CD8-positive, alpha-beta memory T cell (primary cell): ENCODE data around the gene KLHL41. TPM values are rescaled to one million over a fixed set of nuclear protein-coding genes. Genes with fewer than 3 reads are reported as not detected.

Source experiments
- CTCF ChIA-PET: fragments of 350-600 bp; sonication (Branson Sonifier 250); formaldehyde crosslinking; loops from one replicate; lab custom pipeline; 2021; ENCODE audit warnings: antibody characterized with exemption; lab: Charles Lee
- POLR2A ChIA-PET: fragments of 350-600 bp; sonication (Branson Sonifier 250); formaldehyde crosslinking; loops from one replicate; lab custom pipeline; 2021; ENCODE audit warnings: antibody characterized with exemption; lab: Charles Lee
- DNase-seq, 5 donors: peaks; one replicate each; pipeline versions ENCODE4 v3.0.0 to v3.0.0-alpha.2; 2020 to 2022; ENCODE audit warnings: mixed read lengths in 1 of 5
- H3K27ac ChIP-seq: one replicate; pipeline ENCODE4 v1.7.0; 2013; ENCODE audit warnings: low read depth, mild to moderate bottlenecking, low read length, moderate library complexity
- H3K27me3 ChIP-seq: 2 replicates; pipeline ENCODE4 v1.7.0; 2013; ENCODE audit warnings: low read length, mild to moderate bottlenecking; ENCODE audit not compliant: insufficient read depth, poor library complexity, severe bottlenecking
- H3K36me3 ChIP-seq: 2 replicates; pipeline ENCODE4 v1.7.0; 2013; ENCODE audit warnings: mild to moderate bottlenecking, low read length, moderate library complexity; ENCODE audit not compliant: insufficient read depth
- H3K4me1 ChIP-seq: 2 replicates; pipeline ENCODE4 v1.7.0; 2013; ENCODE audit warnings: mild to moderate bottlenecking, low read length, moderate library complexity; ENCODE audit not compliant: insufficient read depth
- H3K4me3 ChIP-seq: 2 replicates; pipeline ENCODE4 v1.7.0; 2013; ENCODE audit warnings: mild to moderate bottlenecking, low read length
- H3K9me3 ChIP-seq: 2 replicates; pipeline ENCODE4 v1.7.0; 2013; ENCODE audit warnings: mild to moderate bottlenecking, low read length
- H3K27ac Mint-ChIP-seq, 8 donors: one replicate each; pipeline ENCODE4 v1.8.0; 2020 to 2021; ENCODE audit warnings: mixed read lengths in 8 of 8, mild to moderate bottlenecking in 6 of 8, inconsistent platforms in 3 of 8, moderate library complexity in 3 of 8
- H3K27me3 Mint-ChIP-seq, 2 donors: one replicate each; pipeline ENCODE4 v1.8.0; 2020 to 2021; ENCODE audit warnings: mixed read lengths in 2 of 2, mild to moderate bottlenecking in 1 of 2, moderate library complexity in 1 of 2
- H3K36me3 Mint-ChIP-seq, 3 donors: one replicate each; pipeline ENCODE4 v1.8.0; 2020 to 2021; ENCODE audit warnings: mixed read lengths in 3 of 3, inconsistent platforms in 1 of 3, mild to moderate bottlenecking in 1 of 3
- H3K4me1 Mint-ChIP-seq, 3 donors: one replicate each; pipeline ENCODE4 v1.8.0; 2020 to 2021; ENCODE audit warnings: mixed read lengths in 3 of 3, inconsistent platforms in 1 of 3, mild to moderate bottlenecking in 1 of 3
- H3K4me3 Mint-ChIP-seq, 7 donors: one replicate each; pipeline ENCODE4 v1.8.0; 2020 to 2021; ENCODE audit warnings: mixed read lengths in 7 of 7, mild to moderate bottlenecking in 6 of 7, moderate library complexity in 4 of 7, inconsistent platforms in 2 of 7
- H3K9me3 Mint-ChIP-seq, 5 donors: one replicate each; pipeline ENCODE4 v1.8.0; 2020 to 2022; ENCODE audit warnings: mixed read lengths in 5 of 5, mild to moderate bottlenecking in 3 of 5, moderate library complexity in 2 of 5, inconsistent platforms in 1 of 5
- polyA plus RNA-seq: library from polyadenylated mRNA; unstranded; fragments of 300-500 nt; fragmentation: Illumina TruSeq; gene quantifications from one replicate; pipeline ENCODE4 v1.2.3, GENCODE V29; 2021
- total RNA-seq, 2 experiments: library from RNA; stranded (reverse); gene quantifications; one replicate each; pipeline ENCODE4 v1.2.3, GENCODE V29; 2021

KLHL41 gene
- total RNA-seq = under 1 TPM; 0.22 to 0.27 TPM
- not detected for polyA plus RNA-seq

GRCh38 chr2:169509298-169509885 lies at the start of gene KLHL41:
TSS of gene KLHL41 (plus strand) at chr2:169509702. CDS start at chr2:169509779, 77 bp downstream.
- CTCF ChIA-PET = interaction anchor here (0.5 kb wide), 1 partner anchor 112 kb away, joined by 3 read pairs; no protein-coding TSS in a partner anchor

GRCh38 chr2:169461143-169461542 lies 48.4 kb upstream of the KLHL41 start:
- peaks cover 0 to 11% (median 3%) of the 10 kb centered on the region in 3 donors for H3K4me1 Mint-ChIP-seq
- POLR2A ChIA-PET = no interaction called here
- no peaks in the 10 kb centered on the region for H3K9me3 Mint-ChIP-seq
- H3K4me3 Mint-ChIP-seq = no peak overlapping the region
- CTCF ChIA-PET = no interaction called here
- H3K36me3 ChIP-seq = no peaks in the 10 kb centered on the region
- H3K27me3 ChIP-seq = no peaks in the 10 kb centered on the region
- no peak for DNase-seq
- H3K4me3 ChIP-seq = no peak overlapping the region
- no peak overlapping the region for H3K27ac Mint-ChIP-seq
- no peaks in the 10 kb centered on the region for H3K4me1 ChIP-seq
- no peaks in the 10 kb centered on the region for H3K36me3 Mint-ChIP-seq
- no peak overlapping the region for H3K27ac ChIP-seq
- H3K9me3 ChIP-seq = no peaks in the 10 kb centered on the region
- H3K27me3 Mint-ChIP-seq = peaks cover 0 to 1% of the 10 kb centered on the region in 2 donors

More at GRCh38 chr2:169509298-169509885, at the start of gene KLHL41:
- H3K27me3 Mint-ChIP-seq = no peaks in the 10 kb centered on the region
- no peaks in the 10 kb centered on the region for H3K9me3 Mint-ChIP-seq
- DNase-seq = no peak
- Histone ChIP-seq H3K9me3 (no peaks in the 10 kb centered on the region), H3K4me1 (no peaks in the 10 kb centered on the region), H3K27me3 (no peaks in the 10 kb centered on the region), H3K36me3 (no peaks in the 10 kb centered on the region), H3K27ac (no peak within 1 kb of the TSS), H3K4me3 (no peak within 1 kb of the TSS)
- POLR2A ChIA-PET = no interaction called here
- no peaks in the 10 kb centered on the region for H3K4me1 Mint-ChIP-seq
- H3K36me3 Mint-ChIP-seq = peaks cover under 1 to 4% (median 4%) of the 10 kb centered on the region in 3 donors
- H3K27ac Mint-ChIP-seq = no peak within 1 kb of the TSS
- H3K4me3 Mint-ChIP-seq = no peak within 1 kb of the TSS

- Mint-ChIP-seq H3K4me1 (peaks cover 0 to 11% (median 3%) of the 10 kb centered on the region in 3 donors), H3K9me3 (no peaks in the 10 kb centered on the region), H3K27me3 (peaks cover 0 to 1% of the 10 kb centered on the region in 2 donors), H3K27ac (peak overlapping the region in 2 of 8 donors; percentile 15 to 18), H3K4me3 (no peak overlapping the region), H3K36me3 (no peaks in the 10 kb centered on the region)
- Histone ChIP-seq H3K27ac (no peak overlapping the region), H3K27me3 (no peaks in the 10 kb centered on the region), H3K36me3 (no peaks in the 10 kb centered on the region), H3K9me3 (no peaks in the 10 kb centered on the region), H3K4me3 (no peak overlapping the region), H3K4me1 (no peaks in the 10 kb centered on the region)
- ChIA-PET CTCF (no interaction called here), POLR2A (interaction anchor here (0.6 kb wide), 1 partner anchor 363 kb away, joined by 4 read pairs; no protein-coding TSS in a partner anchor)
- DNase-seq = no peak
Observed at GRCh38 chr2:169462896-169463695, 46.4 kb upstream of the KLHL41 start.

GRCh38 chr2:169464466-169464865 lies 45.0 kb upstream of the KLHL41 start:
- ChIA-PET POLR2A (interaction anchor here (0.6 kb wide), 1 partner anchor 96 kb away, joined by 3 read pairs; no protein-coding TSS in a partner anchor), CTCF (no interaction called here)
- H3K36me3 ChIP-seq = no peaks in the 10 kb centered on the region
- H3K4me1 ChIP-seq = no peaks in the 10 kb centered on the region
- H3K4me3 ChIP-seq = no peak overlapping the region
- Mint-ChIP-seq H3K4me3 (no peak overlapping the region), H3K27ac (no peak overlapping the region), H3K36me3 (no peaks in the 10 kb centered on the region), H3K4me1 (peaks cover 0 to 11% (median 3%) of the 10 kb centered on the region in 3 donors), H3K27me3 (no peaks in the 10 kb centered on the region), H3K9me3 (no peaks in the 10 kb centered on the region)
- H3K27me3 ChIP-seq = no peaks in the 10 kb centered on the region
- no peaks in the 10 kb centered on the region for H3K9me3 ChIP-seq
- DNase-seq = no peak
- H3K27ac ChIP-seq = no peak overlapping the region

GRCh38 chr2:169464882-169465281 lies 44.6 kb upstream of the KLHL41 start:
- H3K36me3 ChIP-seq = no peaks in the 10 kb centered on the region
- Mint-ChIP-seq H3K27me3 (no peaks in the 10 kb centered on the region), H3K27ac (no peak overlapping the region), H3K4me3 (peak overlapping the region in 1 of 7 donors; percentile 50), H3K36me3 (no peaks in the 10 kb centered on the region), H3K9me3 (no peaks in the 10 kb centered on the region), H3K4me1 (peaks cover 0 to 11% (median 3%) of the 10 kb centered on the region in 3 donors)
- POLR2A ChIA-PET = no interaction called here
- H3K4me1 ChIP-seq = no peaks in the 10 kb centered on the region
- no peaks in the 10 kb centered on the region for H3K9me3 ChIP-seq
- no peak overlapping the region for H3K27ac ChIP-seq
- no peaks in the 10 kb centered on the region for H3K27me3 ChIP-seq
- CTCF ChIA-PET = no interaction called here
- no peak overlapping the region for H3K4me3 ChIP-seq
- DNase-seq = no peak

GRCh38 chr2:169468841-169469240 lies 40.7 kb upstream of the KLHL41 start:
- POLR2A ChIA-PET = interaction anchor here (1.5 kb wide), 1 partner anchor 11 kb away, joined by 5 read pairs; the partner anchor contains the start of gene BBS5

GRCh38 chr2:169469952-169470572 lies 39.4 kb upstream of the KLHL41 start:
- Histone ChIP-seq H3K9me3 (no peaks in the 10 kb centered on the region), H3K27ac (no peak overlapping the region), H3K4me1 (no peaks in the 10 kb centered on the region), H3K4me3 (no peak overlapping the region), H3K27me3 (no peaks in the 10 kb centered on the region), H3K36me3 (no peaks in the 10 kb centered on the region)
- ChIA-PET POLR2A (interaction anchor here (1.5 kb wide), 1 partner anchor 9 kb away, joined by 5 read pairs; the partner anchor contains the start of gene BBS5), CTCF (interaction anchor here (2.0 kb wide), 1 partner anchor 9 kb away, joined by 12 read pairs; the partner anchor contains the start of gene BBS5)
- no peak overlapping the region for H3K4me3 Mint-ChIP-seq
- no peaks in the 10 kb centered on the region for H3K9me3 Mint-ChIP-seq
- no peaks in the 10 kb centered on the region for H3K27me3 Mint-ChIP-seq
- peaks cover 0 to under 1% (median under 1%) of the 10 kb centered on the region in 3 donors for H3K4me1 Mint-ChIP-seq
- H3K27ac Mint-ChIP-seq = no peak overlapping the region
- no peak for DNase-seq
- H3K36me3 Mint-ChIP-seq = no peaks in the 10 kb centered on the region

More at GRCh38 chr2:169468841-169469240, 40.7 kb upstream of the KLHL41 start:
- H3K4me3 ChIP-seq = no peak overlapping the region
- H3K27ac ChIP-seq = no peak overlapping the region
- no peaks in the 10 kb centered on the region for H3K36me3 Mint-ChIP-seq
- no peaks in the 10 kb centered on the region for H3K4me1 ChIP-seq
- CTCF ChIA-PET = interaction anchor here (2.0 kb wide), 1 partner anchor 11 kb away, joined by 12 read pairs; the partner anchor contains the start of gene BBS5
- no peaks in the 10 kb centered on the region for H3K9me3 Mint-ChIP-seq
- no peak overlapping the region for H3K27ac Mint-ChIP-seq
- no peaks in the 10 kb centered on the region for H3K9me3 ChIP-seq
- H3K4me1 Mint-ChIP-seq = peaks cover 0 to 3% (median 3%) of the 10 kb centered on the region in 3 donors
- no peaks in the 10 kb centered on the region for H3K27me3 Mint-ChIP-seq
- H3K36me3 ChIP-seq = no peaks in the 10 kb centered on the region
- DNase-seq = no peak
- H3K27me3 ChIP-seq = no peaks in the 10 kb centered on the region
- no peak overlapping the region for H3K4me3 Mint-ChIP-seq
